HepG2 (cell line): ENCODE data around the gene SLC31A2. TPM values are rescaled to one million over a fixed set of nuclear protein-coding genes. Genes with fewer than 3 reads are reported as not detected.

ENCODE experiments used
- CSRNP2 ChIP-seq: sonication (generic); formaldehyde crosslinking; conservative IDR thresholded peaks from 2 replicates; pipeline ENCODE4 v1.8.0; 2022; ENCODE audit warnings: low read depth, missing genetic modification reagents
- DBP ChIP-seq: sonication (generic); formaldehyde crosslinking; IDR thresholded peaks from 2 replicates; pipeline ENCODE4 v1.4.0; 2020; ENCODE audit warnings: missing genetic modification reagents; ENCODE audit errors: not compliant biosample characterization
- GABPA ChIP-seq, 2 experiments: IDR thresholded peaks; 2 replicates each; pipeline ENCODE4 v1.6.1; 2011 to 2016; ENCODE audit warnings: low read depth in 2 of 2, low read length in 1 of 2, missing biosample characterization in 1 of 2, missing genetic modification characterization in 1 of 2
- KDM3A ChIP-seq: IDR thresholded peaks from 2 replicates; pipeline ENCODE4 v1.6.1; 2018; ENCODE audit warnings: low read depth, missing compliant biosample characterization
- MTF2 ChIP-seq: sonication (generic); formaldehyde crosslinking; IDR thresholded peaks from 2 replicates; pipeline ENCODE4 v1.5.0; 2020; ENCODE audit warnings: missing genetic modification reagents, borderline replicate concordance
- PAF1 ChIP-seq: IDR thresholded peaks from 2 replicates; pipeline ENCODE4 v1.6.1; 2016; ENCODE audit warnings: missing genetic modification reagents, missing compliant biosample characterization
- PAWR ChIP-seq: sonication (generic); formaldehyde crosslinking; IDR thresholded peaks from 2 replicates; pipeline ENCODE4 v1.4.0; 2020; ENCODE audit warnings: missing genetic modification reagents, mild to moderate bottlenecking, borderline replicate concordance
- RBFOX2 ChIP-seq: fragments of 200-400 bp; formaldehyde crosslinking; IDR thresholded peaks from 2 replicates; pipeline ENCODE4 v1.6.1; 2017; ENCODE audit warnings: low read depth, mild to moderate bottlenecking, low read length
- SP1 ChIP-seq, 2 experiments: fragments of 450-650 bp in 1 of 2; sonication (generic) in 1 of 2; formaldehyde crosslinking in 1 of 2; IDR thresholded peaks; 2 replicates each; pipeline versions ENCODE4 v1.4.0 to v1.6.1; 2016 to 2020; ENCODE audit warnings: missing genetic modification reagents in 1 of 2
- TCF7 ChIP-seq: sonication (generic); IDR thresholded peaks from 2 replicates; pipeline ENCODE4 v1.6.1; 2016; ENCODE audit warnings: antibody characterized with exemption, low read depth
- TOE1 ChIP-seq: sonication (generic); formaldehyde crosslinking; IDR thresholded peaks from 2 replicates; pipeline ENCODE4 v1.4.0; 2020; ENCODE audit warnings: mild to moderate bottlenecking, missing genetic modification reagents
- WIZ ChIP-seq: sonication (generic); formaldehyde crosslinking; IDR thresholded peaks from 2 replicates; pipeline ENCODE4 v1.5.1; 2020; ENCODE audit warnings: mild to moderate bottlenecking, missing genetic modification reagents
- ZBTB4 ChIP-seq: sonication (generic); formaldehyde crosslinking; IDR thresholded peaks from 2 replicates; pipeline ENCODE4 v1.4.0; 2020; ENCODE audit warnings: missing genetic modification reagents, mild to moderate bottlenecking, borderline replicate concordance
- ZNF143 ChIP-seq: sonication (generic); formaldehyde crosslinking; IDR thresholded peaks from 2 replicates; pipeline ENCODE4 v1.4.0; 2020; ENCODE audit warnings: missing genetic modification reagents
- ZNF503 ChIP-seq: sonication (generic); formaldehyde crosslinking; IDR thresholded peaks from 2 replicates; pipeline ENCODE4 v1.4.0; 2020; ENCODE audit warnings: missing genetic modification reagents
- ZNF841 ChIP-seq: sonication (generic); formaldehyde crosslinking; IDR thresholded peaks from 2 replicates; pipeline ENCODE4 v1.8.1; 2023; ENCODE audit warnings: missing genetic modification reagents, borderline replicate concordance
- ZSCAN5A ChIP-seq: sonication (generic); formaldehyde crosslinking; IDR thresholded peaks from 2 replicates; pipeline ENCODE4 v1.8.0; 2022; ENCODE audit warnings: mild to moderate bottlenecking, missing genetic modification reagents, borderline replicate concordance
- ZZZ3 ChIP-seq: sonication (generic); formaldehyde crosslinking; IDR thresholded peaks from 2 replicates; pipeline ENCODE4 v1.4.0; 2020; ENCODE audit warnings: missing genetic modification reagents, mild to moderate bottlenecking, borderline replicate concordance
- polyA plus RNA-seq, 8 experiments: library from polyadenylated mRNA; depleted of rRNA in 3 of 8; stranded (reverse) in 7 of 8; unstranded in 1 of 8; fragments of >200 nt; fragmentation: Illumina TruSeq in 4 of 8; extraction: Trizol in 4 of 8; gene quantifications; 2 replicates each; pipeline versions ENCODE4 v1.2.1 to v1.2.3, GENCODE V29; 2011 to 2016; ENCODE audit warnings: low read depth in 4 of 8, missing spikeins in 1 of 8, mixed read lengths in 1 of 8; ENCODE audit not compliant: insufficient read depth in 1 of 8
- total RNA-seq, 5 experiments: library from RNA; depleted of rRNA; stranded (reverse); fragments of >200 nt; fragmentation: Illumina TruSeq; extraction: Trizol; gene quantifications; 2 replicates each; pipeline ENCODE4 v1.2.3, GENCODE V29; 2016; ENCODE audit warnings: low read depth in 1 of 5

The SLC31A2 gene
- total and polyA plus RNA-seq, 2 of the 13 experiments (the other 11 are each of a cell fraction or from before 2014, with no cell fraction given) = 9.3 to 10.2 TPM

- TF ChIP-seq TCF7 (no peak), RBFOX2 (peak; percentile 84), WIZ (CRISPR knock-in tag) (no peak), PAWR (CRISPR knock-in tag) (no peak), MTF2 (CRISPR knock-in tag) (no peak), CSRNP2 (no peak), GABPA (IDR thresholded peaks at IDR 0.05; ENCODE audit: low read depth, low read length) (no peak), GABPA (CRISPR knock-in tag; IDR thresholded peaks at IDR 0.05; ENCODE audit: low read depth) (no peak), ZSCAN5A (CRISPR knock-in tag) (no peak), SP1 (IDR thresholded peaks at IDR 0.05) (no peak), SP1 (CRISPR knock-in tag; IDR thresholded peaks at IDR 0.05) (no peak; the same call in 1 of the 2 replicates), ZBTB4 (CRISPR knock-in tag) (no peak), DBP (CRISPR knock-in tag) (no peak), ZNF143 (peak; percentile 95), ZZZ3 (CRISPR knock-in tag) (no peak), TOE1 (no peak), PAF1 (CRISPR knock-in tag) (no peak), ZNF503 (no peak), ZNF841 (no peak), KDM3A (CRISPR knock-in tag) (no peak)
Measured at GRCh38 chr9:113150670-113151611, at the start of gene SLC31A2 (continued).
